Retinal pigment epithelial cell (primary cell): ENCODE results near the gene GPRIN3.
A peak's percentile ranks its signal among the peaks of the same experiment; 100 is the strongest.
"Not testable (repeated sequence)": the region's sequence is repeated elsewhere in the genome, so short reads cannot be mapped to it uniquely, and the experiment has no call there.

Source experiments
- DNase-seq: peaks from one replicate; pipeline ENCODE4 v3.0.0-alpha.2; 2010; ENCODE audit warnings: low read depth
- H3K4me3 ChIP-seq: 2 replicates; pipeline ENCODE4 v1.5.1; 2011; ENCODE audit warnings: mild to moderate bottlenecking, low read length, control low read depth, moderate library complexity
- CTCF ChIP-seq: conservative IDR thresholded peaks from 2 replicates; pipeline ENCODE4 v1.5.1; 2011; ENCODE audit warnings: low read depth, low read length, control low read depth, inconsistent platforms

GPRIN3 gene

GRCh38 chr4:89263265-89263664, 44.3 kb downstream of the GPRIN3 start:
- no peak for TF ChIP-seq CTCF
- DNase-seq, result no peak
- H3K4me3 ChIP-seq, result no peak overlapping the region

- TF ChIP-seq CTCF, result no peak
- no peak overlapping the region for H3K4me3 ChIP-seq
Measured at GRCh38 chr4:89259301-89260028, 48.1 kb downstream of the GPRIN3 start.

GRCh38 chr4:89258506-89258905, 49.1 kb downstream of the GPRIN3 start:
- peak; percentile 33 for DNase-seq
- no peak overlapping the region for H3K4me3 ChIP-seq

More at GRCh38 chr4:89259301-89260028, 48.1 kb downstream of the GPRIN3 start:
- no peak for DNase-seq

GRCh38 chr4:89257376-89257775, 50.2 kb downstream of the GPRIN3 start:
- no peak for TF ChIP-seq CTCF
- no peak for DNase-seq

More at GRCh38 chr4:89258506-89258905, 49.1 kb downstream of the GPRIN3 start:
- no peak for TF ChIP-seq CTCF

GRCh38 chr4:89256203-89256800, 51.3 kb downstream of the GPRIN3 start:
- no peak for DNase-seq
- no peak for TF ChIP-seq CTCF

More at GRCh38 chr4:89257376-89257775, 50.2 kb downstream of the GPRIN3 start:
- no peak overlapping the region for H3K4me3 ChIP-seq

GRCh38 chr4:89254847-89255246, 52.8 kb downstream of the GPRIN3 start:
- peak; percentile 80 for TF ChIP-seq CTCF
- DNase-seq, result no peak
- no peak overlapping the region for H3K4me3 ChIP-seq

More at GRCh38 chr4:89256203-89256800, 51.3 kb downstream of the GPRIN3 start:
- H3K4me3 ChIP-seq, result no peak overlapping the region

- not testable (repeated sequence) for H3K4me3 ChIP-seq, DNase-seq
Measured at GRCh38 chr4:89254347-89254746, 53.3 kb downstream of the GPRIN3 start.
